ENCODE results near the gene NOX3.

The NOX3 gene

GRCh38 chr6:155411154-155412052 is 44.2 kb downstream of the NOX3 start:
- FAIRE-seq (no peak), DNase-seq (ENCODE audit: insufficient read length, low spot score) (no peak)
- no peak for TF ChIP-seq POLR2A (IDR thresholded peaks at IDR 0.05; ENCODE audit: low read depth, low read length)

DNA sequence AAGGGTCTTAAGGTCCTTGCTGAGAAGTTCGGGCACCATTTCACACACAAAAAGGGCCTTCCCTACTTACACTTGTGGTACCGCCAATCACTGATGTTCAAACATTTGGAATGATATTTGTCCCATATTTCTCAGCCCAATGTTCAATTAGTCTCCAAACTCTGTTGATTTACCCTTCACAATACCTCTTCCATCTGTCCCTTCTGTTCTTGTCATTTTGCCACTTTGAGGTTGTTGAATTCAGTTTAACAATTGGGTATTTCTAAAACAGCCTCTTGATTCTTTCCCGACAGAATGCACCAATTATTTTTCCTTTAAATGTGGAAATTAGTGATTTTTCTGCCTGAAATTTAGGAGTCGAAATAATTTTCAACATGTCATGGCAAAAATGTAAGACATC is 46.2 kb downstream of the NOX3 start:
- FAIRE-seq, result no peak
- no peak for DNase-seq (ENCODE audit: insufficient read length, low spot score)
- no peak for TF ChIP-seq POLR2A (IDR thresholded peaks at IDR 0.05; ENCODE audit: low read depth, low read length)

GRCh38 chr6:155408981-155409380 is 46.7 kb downstream of the NOX3 start:
- no peak for TF ChIP-seq POLR2A (IDR thresholded peaks at IDR 0.05; ENCODE audit: low read depth, low read length)
- DNase-seq (ENCODE audit: insufficient read length, low spot score) (no peak), FAIRE-seq (no peak)

GRCh38 chr6:155408231-155408630 is 47.4 kb downstream of the NOX3 start:
- TF ChIP-seq POLR2A (IDR thresholded peaks at IDR 0.05; ENCODE audit: low read depth, low read length), result no peak
- DNase-seq (ENCODE audit: insufficient read length, low spot score), result no peak

DNA sequence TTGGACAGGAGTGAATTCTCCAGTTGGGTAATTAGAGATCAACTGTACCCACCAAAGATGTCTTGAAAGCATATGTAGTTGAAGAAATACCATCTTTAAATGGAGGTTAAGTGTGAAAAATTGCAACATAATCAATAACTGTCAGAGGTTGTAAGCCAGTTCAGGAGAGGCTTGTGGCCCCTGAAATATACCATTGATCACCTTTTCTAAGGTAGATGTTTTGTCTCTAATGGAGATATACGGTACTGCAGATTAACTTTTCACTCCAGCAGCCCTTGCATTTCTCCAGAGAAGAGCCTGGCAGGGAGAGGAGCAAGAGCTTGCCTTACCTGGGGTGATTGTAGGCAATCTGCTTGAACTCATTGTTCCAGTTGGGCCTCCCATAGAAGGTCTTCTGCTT is 48.8 kb downstream of the NOX3 start:
- TF ChIP-seq POLR2A (IDR thresholded peaks at IDR 0.05; ENCODE audit: low read depth, low read length), result no peak
- DNase-seq (ENCODE audit: insufficient read length, low spot score), result no peak
- no peak for FAIRE-seq

More at GRCh38 chr6:155408231-155408630, 47.4 kb downstream of the NOX3 start:
- FAIRE-seq, result no peak

DNA sequence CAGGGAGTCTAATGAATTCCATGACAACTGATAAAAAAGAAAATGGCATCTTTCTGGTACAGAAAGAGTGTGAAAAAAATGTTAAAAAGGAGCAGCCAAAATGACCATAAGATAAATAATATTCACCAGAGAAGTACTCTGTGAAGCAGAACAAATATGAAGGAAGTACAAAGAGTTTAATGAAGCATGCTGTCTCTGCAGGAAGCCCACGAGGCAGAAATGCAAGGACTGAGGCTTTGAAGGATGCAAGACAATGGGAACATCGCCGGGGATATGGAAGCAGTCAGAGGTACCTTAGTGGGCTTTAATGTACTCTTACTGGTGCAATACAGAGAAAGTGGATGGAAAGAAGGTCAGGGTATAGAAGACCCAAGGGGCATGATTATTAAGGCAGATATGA is 50.7 kb downstream of the NOX3 start:
- TF ChIP-seq POLR2A (IDR thresholded peaks at IDR 0.05; ENCODE audit: low read depth, low read length), result no peak
- FAIRE-seq, result no peak

GRCh38 chr6:155402656-155403304 is 52.9 kb downstream of the NOX3 start:
- FAIRE-seq (no peak), DNase-seq (ENCODE audit: insufficient read length, low spot score) (no peak)
- no peak for TF ChIP-seq POLR2A (IDR thresholded peaks at IDR 0.05; ENCODE audit: low read depth, low read length)

More for the DNA sequence above, 50.7 kb downstream of the NOX3 start:
- no peak for DNase-seq (ENCODE audit: insufficient read length, low spot score)

- DNase-seq (ENCODE audit: insufficient read length, low spot score) (no peak), FAIRE-seq (no peak)
- no peak for TF ChIP-seq POLR2A (IDR thresholded peaks at IDR 0.05; ENCODE audit: low read depth, low read length)
These were observed 55.0 kb downstream of the NOX3 start for GRCh38 chr6:155400654-155400965.

GRCh38 chr6:155399745-155400653 is 55.6 kb downstream of the NOX3 start:
- FAIRE-seq (no peak), DNase-seq (ENCODE audit: insufficient read length, low spot score) (no peak)
- TF ChIP-seq POLR2A (IDR thresholded peaks at IDR 0.05; ENCODE audit: low read depth, low read length), result no peak

- FAIRE-seq (no peak), DNase-seq (ENCODE audit: insufficient read length, low spot score) (no peak)
- no peak for TF ChIP-seq POLR2A (IDR thresholded peaks at IDR 0.05; ENCODE audit: low read depth, low read length)
These were observed 56.4 kb downstream of the NOX3 start for GRCh38 chr6:155399062-155399744.

- FAIRE-seq, result no peak
- no peak for TF ChIP-seq POLR2A (IDR thresholded peaks at IDR 0.05; ENCODE audit: low read depth, low read length)
These were observed 57.0 kb downstream of the NOX3 start for GRCh38 chr6:155398701-155399061.

GRCh38 chr6:155398221-155398620 is 57.4 kb downstream of the NOX3 start:
- FAIRE-seq (no peak), DNase-seq (ENCODE audit: insufficient read length, low spot score) (no peak)
- TF ChIP-seq POLR2A (IDR thresholded peaks at IDR 0.05; ENCODE audit: low read depth, low read length), result no peak

More at GRCh38 chr6:155398701-155399061, 57.0 kb downstream of the NOX3 start:
- no peak for DNase-seq (ENCODE audit: insufficient read length, low spot score)

DNA sequence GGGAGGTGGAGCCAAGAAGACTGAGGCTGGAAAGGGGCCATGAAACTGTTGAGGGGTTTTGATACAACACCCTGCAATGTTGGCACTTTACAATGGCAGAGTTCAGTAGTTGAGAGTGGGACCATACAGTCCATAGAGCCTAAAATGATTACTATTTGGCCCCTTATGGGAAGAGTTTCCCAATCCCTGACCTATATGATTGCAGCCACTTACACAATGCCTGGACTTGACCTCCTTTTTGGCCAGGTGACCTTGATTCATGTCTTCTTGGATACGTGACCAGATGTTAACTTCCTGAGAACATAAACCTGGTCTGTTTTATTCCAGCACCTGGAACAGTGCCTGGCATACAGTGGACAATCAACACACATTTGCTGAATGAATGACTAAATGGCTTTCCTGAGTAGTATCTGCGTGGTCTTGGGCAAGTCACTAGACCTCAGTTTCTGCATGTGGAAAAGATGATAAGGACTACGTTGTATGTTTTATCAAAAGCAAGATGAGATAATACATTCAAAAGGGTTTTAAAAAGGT is 58.4 kb downstream of the NOX3 start:
- FAIRE-seq (no peak), DNase-seq (ENCODE audit: insufficient read length, low spot score) (no peak)
- no peak for TF ChIP-seq POLR2A (IDR thresholded peaks at IDR 0.05; ENCODE audit: low read depth, low read length)
